Measurements from ENCODE around the gene SLC35E3. TPM values are rescaled to one million over a fixed set of nuclear protein-coding genes. Genes with fewer than 3 reads are reported as not detected.

Gene SLC35E3
- total and polyA plus RNA-seq, 2 experiments from 2014 or later, result 5.5 to 13.8 TPM

DNA sequence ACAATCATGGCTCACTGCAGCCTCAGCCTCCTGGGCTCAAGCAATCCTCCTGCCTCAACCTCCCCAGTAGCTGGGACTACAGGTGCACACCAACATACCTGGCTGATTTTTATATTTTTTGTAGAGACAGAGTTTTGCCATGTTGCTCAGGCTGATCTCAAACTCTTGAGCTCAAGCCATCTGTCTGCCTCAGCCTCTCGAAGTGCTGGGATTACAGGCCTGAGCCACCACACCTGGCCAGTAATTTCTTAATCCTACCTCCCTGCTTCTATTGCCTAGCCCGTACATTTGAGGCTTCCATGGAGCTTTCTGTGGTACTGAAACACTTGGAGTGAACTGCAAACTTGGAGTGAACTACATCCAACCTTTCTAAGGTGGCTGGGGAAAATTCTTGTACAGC lies 20.7 kb downstream of the SLC35E3 start (continued):
- TF ChIP-seq ZNF462 (CRISPR knock-in tag; IDR thresholded peaks at IDR 0.05) (no peak), STAT1 (IDR thresholded peaks at IDR 0.05; ENCODE audit: unreplicated experiment) (no peak), EZH2 (IDR thresholded peaks at IDR 0.05; ENCODE audit: low read depth, unreplicated experiment) (no peak), POLR2AphosphoS5 (IDR thresholded peaks at IDR 0.05; ENCODE audit: low read depth) (no peak), ZNF331 (CRISPR knock-in tag; IDR thresholded peaks at IDR 0.05; ENCODE audit: low read depth) (no peak), JUNB (IDR thresholded peaks at IDR 0.05; ENCODE audit: unreplicated experiment) (no peak), ZNF114 (CRISPR knock-in tag; IDR thresholded peaks at IDR 0.05) (no peak)
- TF ChIP-seq, protein P1, sequence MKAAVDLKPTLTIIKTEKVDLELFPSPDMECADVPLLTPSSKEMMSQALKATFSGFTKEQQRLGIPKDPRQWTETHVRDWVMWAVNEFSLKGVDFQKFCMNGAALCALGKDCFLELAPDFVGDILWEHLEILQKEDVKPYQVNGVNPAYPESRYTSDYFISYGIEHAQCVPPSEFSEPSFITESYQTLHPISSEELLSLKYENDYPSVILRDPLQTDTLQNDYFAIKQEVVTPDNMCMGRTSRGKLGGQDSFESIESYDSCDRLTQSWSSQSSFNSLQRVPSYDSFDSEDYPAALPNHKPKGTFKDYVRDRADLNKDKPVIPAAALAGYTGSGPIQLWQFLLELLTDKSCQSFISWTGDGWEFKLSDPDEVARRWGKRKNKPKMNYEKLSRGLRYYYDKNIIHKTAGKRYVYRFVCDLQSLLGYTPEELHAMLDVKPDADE (IDR thresholded peaks at IDR 0.05), result no peak

GRCh38 chr12:68767191-68767590 lies 21.2 kb downstream of the SLC35E3 start:
- Histone ChIP-seq H2AFZ (no peak overlapping the region), H3F3A (replicated peaks; ENCODE audit: low read depth) (no peaks in the 10 kb centered on the region), H3K27ac (ENCODE audit: low read depth) (no peak overlapping the region), H3K4me1 (ENCODE audit: insufficient read depth) (no peaks in the 10 kb centered on the region), H3K27me3 (ENCODE audit: insufficient read depth) (no peaks in the 10 kb centered on the region), H3K9me2 (ENCODE audit: insufficient read depth) (no peaks in the 10 kb centered on the region), H3K79me2 (replicated peaks; ENCODE audit: insufficient read depth) (no peaks in the 10 kb centered on the region), H3K4me3 (no peak overlapping the region), H4K20me1 (replicated peaks; ENCODE audit: insufficient read depth) (no peaks in the 10 kb centered on the region), H3K4me2 (no peak overlapping the region), H3K36me3 (ENCODE audit: insufficient read depth) (peaks cover 6% of the 10 kb centered on the region; the same call in 1 of the 2 replicates)
- peaks cover 3% of the 10 kb centered on the region for H3K27me3 Mint-ChIP-seq (ENCODE audit: insufficient read depth, low read depth, poor library complexity)
- ATAC-seq (no peak), DNase-seq (ENCODE audit: low spot score) (no peak)
- peaks cover 21% of the 10 kb centered on the region for H3K36me3 Mint-ChIP-seq (ENCODE audit: low read depth)
- no peak overlapping the region for H3K27ac Mint-ChIP-seq
- no peak overlapping the region for H3K4me3 Mint-ChIP-seq
- H3K4me1 Mint-ChIP-seq, result no peaks in the 10 kb centered on the region
- TF ChIP-seq NANOG (IDR thresholded peaks at IDR 0.05; ENCODE audit: borderline replicate concordance), result no peak
- TF ChIP-seq, protein P2, sequence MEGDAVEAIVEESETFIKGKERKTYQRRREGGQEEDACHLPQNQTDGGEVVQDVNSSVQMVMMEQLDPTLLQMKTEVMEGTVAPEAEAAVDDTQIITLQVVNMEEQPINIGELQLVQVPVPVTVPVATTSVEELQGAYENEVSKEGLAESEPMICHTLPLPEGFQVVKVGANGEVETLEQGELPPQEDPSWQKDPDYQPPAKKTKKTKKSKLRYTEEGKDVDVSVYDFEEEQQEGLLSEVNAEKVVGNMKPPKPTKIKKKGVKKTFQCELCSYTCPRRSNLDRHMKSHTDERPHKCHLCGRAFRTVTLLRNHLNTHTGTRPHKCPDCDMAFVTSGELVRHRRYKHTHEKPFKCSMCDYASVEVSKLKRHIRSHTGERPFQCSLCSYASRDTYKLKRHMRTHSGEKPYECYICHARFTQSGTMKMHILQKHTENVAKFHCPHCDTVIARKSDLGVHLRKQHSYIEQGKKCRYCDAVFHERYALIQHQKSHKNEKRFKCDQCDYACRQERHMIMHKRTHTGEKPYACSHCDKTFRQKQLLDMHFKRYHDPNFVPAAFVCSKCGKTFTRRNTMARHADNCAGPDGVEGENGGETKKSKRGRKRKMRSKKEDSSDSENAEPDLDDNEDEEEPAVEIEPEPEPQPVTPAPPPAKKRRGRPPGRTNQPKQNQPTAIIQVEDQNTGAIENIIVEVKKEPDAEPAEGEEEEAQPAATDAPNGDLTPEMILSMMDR (conservative IDR thresholded peaks at IDR 0.05; ENCODE audit: low read depth in 2 of 2), result no peak
- TF ChIP-seq POLR2AphosphoS5 (IDR thresholded peaks at IDR 0.05; ENCODE audit: low read depth), result no peak
- TF ChIP-seq EZH2 (IDR thresholded peaks at IDR 0.05; ENCODE audit: low read depth, unreplicated experiment), result no peak
- TF ChIP-seq ZNF331 (CRISPR knock-in tag; IDR thresholded peaks at IDR 0.05; ENCODE audit: low read depth), result no peak
- TF ChIP-seq CREB1 (CRISPR knock-in tag; IDR thresholded peaks at IDR 0.05; ENCODE audit: low read depth), result no peak
- no peaks in the 10 kb centered on the region for H3K9me3 Mint-ChIP-seq

All from GM23338 (cell line).